ENCODE results near the gene SNU13. TPM values are rescaled to one million over a fixed set of nuclear protein-coding genes. Genes with fewer than 3 reads are reported as not detected.
A peak's percentile ranks its signal among the peaks of the same experiment; 100 is the strongest.

The SNU13 gene
- total RNA-seq, 1 experiment from 2014 or later = 203 TPM

GRCh38 chr22:41660416-41660815 lies 28.3 kb downstream of the SNU13 start:
- H3K9me3 ChIP-seq (ENCODE audit: control insufficient read depth, low read depth, low read length) = no peaks in the 10 kb centered on the region
- no peak overlapping the region for H3K27ac ChIP-seq (ENCODE audit: insufficient read length, low read depth, low read length)
- no peak overlapping the region for H2BK5ac ChIP-seq (ENCODE audit: insufficient read length, low read length)
- H2BK120ac ChIP-seq (ENCODE audit: low read depth, low read length, poor library complexity, severe bottlenecking) = no peak overlapping the region
- H3K79me2 ChIP-seq (ENCODE audit: insufficient read depth, low read length) = no peaks in the 10 kb centered on the region
- H2BK20ac ChIP-seq (ENCODE audit: low read depth, low read length, poor library complexity, severe bottlenecking) = no peak overlapping the region
- peaks cover 3% of the 10 kb centered on the region for H4K20me1 ChIP-seq (ENCODE audit: control insufficient read depth, insufficient read depth, insufficient read length)
- peak overlapping the region in 2 of 3 experiments; percentile 3 to 69; a peak in 2 of 7 replicates for H3K27ac Mint-ChIP-seq
- H3K18ac ChIP-seq (ENCODE audit: insufficient read length, low read depth, low read length) = no peak overlapping the region
- H3K23ac ChIP-seq (ENCODE audit: insufficient read length, low read depth, low read length) = no peak overlapping the region
- H3K14ac ChIP-seq (ENCODE audit: insufficient read depth, low read length) = no peak overlapping the region
- H3K23me2 ChIP-seq (ENCODE audit: insufficient read length, low read depth, low read length, poor library complexity, severe bottlenecking) = no peaks in the 10 kb centered on the region
- H4K8ac ChIP-seq (replicated peaks; ENCODE audit: insufficient read length, low read depth, low read length) = no peak overlapping the region
- WGBS (ENCODE audit: extremely low coverage, insufficient read length, low lambda C conversion rate) = no CpG with 5 or more reads among the region's 3 CpGs
- H3K4ac ChIP-seq (ENCODE audit: low read depth, low read length) = no peak overlapping the region
- no peak overlapping the region for H3K4me2 ChIP-seq (ENCODE audit: insufficient read depth, insufficient read length, low read length)
- no peaks in the 10 kb centered on the region for H3K9me3 Mint-ChIP-seq
- no peak overlapping the region for H3K9ac ChIP-seq (ENCODE audit: extremely low read depth, insufficient read length, low read length)
- peaks cover 43 to 92% (median 79%) of the 10 kb centered on the region in 3 experiments for H3K36me3 Mint-ChIP-seq (ENCODE audit: insufficient read depth in 1 of 3, low read depth in 3 of 3)
- no peak overlapping the region for H2BK15ac ChIP-seq (ENCODE audit: low read depth, low read length)
- no peak for TF ChIP-seq CTCF (conservative IDR thresholded peaks at IDR 0.05)
- DNase-seq = no peak
- H3K4me1 Mint-ChIP-seq = no peaks in the 10 kb centered on the region
- H3K27me3 Mint-ChIP-seq (ENCODE audit: low read depth) = no peaks in the 10 kb centered on the region
- no peak overlapping the region for H3K4me3 Mint-ChIP-seq
- H3K56ac ChIP-seq (ENCODE audit: insufficient read length, low read depth, low read length) = no peak overlapping the region
- H4K91ac ChIP-seq (ENCODE audit: insufficient read length, low read depth, low read length) = no peak overlapping the region
- H2AK5ac ChIP-seq (ENCODE audit: insufficient read length, low read length) = no peak overlapping the region
- no peak overlapping the region for H4K5ac ChIP-seq (ENCODE audit: insufficient read length, low read depth, low read length)
- H2BK12ac ChIP-seq (ENCODE audit: insufficient read length, low read depth, low read length) = no peak overlapping the region
- H3K27me3 ChIP-seq (ENCODE audit: insufficient read depth, low read length) = no peaks in the 10 kb centered on the region
- no peak overlapping the region for H2AFZ ChIP-seq (ENCODE audit: low read length)
- no peaks in the 10 kb centered on the region for H3K79me1 ChIP-seq (ENCODE audit: insufficient read depth, low read depth, low read length, poor library complexity, severe bottlenecking)
- no peaks in the 10 kb centered on the region for H3K4me1 ChIP-seq (ENCODE audit: insufficient read depth, low read length)
- H3T11ph ChIP-seq (ENCODE audit: low read length) = no peak overlapping the region

All from H9 (cell line).